ENCODE measurements around the gene FOXL1.

The FOXL1 gene

GRCh38 chr16:86568677-86569623 lies 9.4 kb upstream of the FOXL1 start:
- no peak for DNase-seq

GRCh38 chr16:86569701-86570447 lies 8.5 kb upstream of the FOXL1 start:
- no peak for DNase-seq

- no peak for DNase-seq
These were observed 7.5 kb upstream of the FOXL1 start for GRCh38 chr16:86570558-86571529.

GRCh38 chr16:86571530-86571915 lies 6.8 kb upstream of the FOXL1 start:
- DNase-seq: no peak

GRCh38 chr16:86572041-86572521 lies 6.3 kb upstream of the FOXL1 start:
- no peak for DNase-seq

- no peak for DNase-seq
These were observed 5.7 kb upstream of the FOXL1 start for GRCh38 chr16:86572606-86573005.

DNA sequence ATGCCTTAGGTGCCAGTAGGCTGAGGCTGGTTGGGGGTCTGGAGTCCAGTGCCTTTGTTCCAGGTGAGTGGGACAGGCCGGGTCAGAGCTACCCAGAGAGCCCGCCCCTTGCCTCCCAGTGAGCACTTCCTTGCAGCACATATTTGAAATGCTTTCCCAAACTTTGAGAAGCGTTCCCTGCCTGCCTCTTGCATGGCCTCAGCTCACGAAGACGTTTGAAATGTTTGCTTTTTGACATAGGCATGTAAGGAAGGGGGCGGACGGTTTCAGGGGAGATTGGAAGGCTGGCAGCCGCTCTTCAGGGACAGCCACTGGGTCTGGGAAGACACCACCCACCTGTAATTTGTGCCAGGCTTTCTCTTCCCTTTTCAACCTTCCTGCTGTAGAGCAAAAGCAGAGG lies 5.1 kb upstream of the FOXL1 start:
- no peak for DNase-seq

- DNase-seq: no peak
These were observed 4.5 kb upstream of the FOXL1 start for GRCh38 chr16:86573646-86574508.

GRCh38 chr16:86574646-86575045 lies 3.7 kb upstream of the FOXL1 start:
- DNase-seq: no peak

- DNase-seq: no peak
These were observed 3.2 kb upstream of the FOXL1 start for GRCh38 chr16:86575095-86575685.

DNA sequence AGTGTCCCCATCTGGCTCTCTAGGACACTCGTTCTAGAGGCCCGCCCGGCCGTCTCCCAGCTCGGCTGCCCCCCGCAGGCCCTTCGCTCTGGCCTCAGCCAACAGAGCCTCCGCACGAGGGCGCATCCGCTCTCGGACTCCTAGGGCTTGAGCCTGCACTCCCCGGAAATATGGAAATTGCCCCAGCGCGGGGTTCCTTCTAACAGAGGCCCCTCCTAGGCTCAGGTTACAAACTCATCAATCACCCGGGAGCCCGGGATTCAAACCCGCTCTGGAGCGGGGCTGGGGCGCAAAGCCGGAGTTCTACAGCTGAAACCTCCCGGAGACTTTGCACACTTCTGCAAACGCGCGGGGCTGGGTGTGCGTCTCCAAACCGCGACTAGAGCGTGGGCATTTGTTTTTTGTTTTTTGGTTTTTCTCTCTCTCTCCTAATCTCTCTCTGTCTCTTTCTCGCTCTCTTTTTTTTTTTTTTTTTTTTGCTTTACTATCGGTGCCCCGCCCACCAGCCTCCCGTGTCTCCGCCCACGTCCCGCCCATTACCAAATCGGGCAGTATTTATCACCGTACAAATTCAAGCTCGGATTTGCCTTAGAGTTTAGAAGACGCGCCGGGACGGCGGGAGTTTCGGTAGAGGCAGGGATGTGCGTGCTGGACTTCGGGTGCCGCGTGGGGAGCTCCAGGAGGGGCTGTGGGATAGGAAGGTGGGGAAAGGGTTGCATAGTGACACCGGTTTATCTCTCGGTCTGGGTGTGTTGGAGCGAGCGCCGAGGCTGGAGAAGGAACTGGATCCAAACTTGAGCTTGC lies 2.4 kb upstream of the FOXL1 start:
- peak; percentile 16 to 45 for DNase-seq

- no peak for DNase-seq
These were observed 1.6 kb upstream of the FOXL1 start for GRCh38 chr16:86576591-86577313.

DNA sequence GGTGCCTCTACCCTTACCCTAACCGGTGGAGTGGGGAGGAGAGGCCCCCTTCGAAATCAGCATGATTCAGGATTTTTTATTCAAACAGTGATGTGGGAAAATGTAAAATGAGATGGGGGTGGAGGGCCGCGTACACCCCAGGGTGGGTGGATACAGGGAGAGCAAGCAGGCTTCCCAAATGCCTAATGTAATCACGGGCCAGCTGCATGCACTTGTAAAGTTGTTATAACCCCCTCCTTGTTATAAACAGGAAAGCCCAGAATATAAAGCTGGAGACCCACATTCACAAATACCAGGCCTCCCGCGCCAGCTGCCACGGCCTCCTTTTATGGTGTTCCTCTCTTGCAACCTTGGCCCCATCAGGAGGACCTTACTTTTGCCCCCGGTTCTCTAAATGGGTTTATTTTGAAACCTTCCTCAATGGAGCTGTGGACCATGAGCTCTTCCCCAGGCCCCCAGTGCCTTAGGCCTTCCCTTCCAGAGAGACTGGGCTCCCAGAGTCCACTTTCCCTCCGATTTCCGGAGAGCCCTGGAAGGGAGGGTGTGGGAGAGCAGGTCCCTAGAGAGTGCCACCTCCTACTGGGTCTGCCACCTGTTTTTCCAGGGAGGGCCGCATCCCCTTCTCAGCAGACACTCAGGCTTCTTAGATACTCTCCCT lies 906 bp upstream of the FOXL1 start:
- DNase-seq: no peak

DNA sequence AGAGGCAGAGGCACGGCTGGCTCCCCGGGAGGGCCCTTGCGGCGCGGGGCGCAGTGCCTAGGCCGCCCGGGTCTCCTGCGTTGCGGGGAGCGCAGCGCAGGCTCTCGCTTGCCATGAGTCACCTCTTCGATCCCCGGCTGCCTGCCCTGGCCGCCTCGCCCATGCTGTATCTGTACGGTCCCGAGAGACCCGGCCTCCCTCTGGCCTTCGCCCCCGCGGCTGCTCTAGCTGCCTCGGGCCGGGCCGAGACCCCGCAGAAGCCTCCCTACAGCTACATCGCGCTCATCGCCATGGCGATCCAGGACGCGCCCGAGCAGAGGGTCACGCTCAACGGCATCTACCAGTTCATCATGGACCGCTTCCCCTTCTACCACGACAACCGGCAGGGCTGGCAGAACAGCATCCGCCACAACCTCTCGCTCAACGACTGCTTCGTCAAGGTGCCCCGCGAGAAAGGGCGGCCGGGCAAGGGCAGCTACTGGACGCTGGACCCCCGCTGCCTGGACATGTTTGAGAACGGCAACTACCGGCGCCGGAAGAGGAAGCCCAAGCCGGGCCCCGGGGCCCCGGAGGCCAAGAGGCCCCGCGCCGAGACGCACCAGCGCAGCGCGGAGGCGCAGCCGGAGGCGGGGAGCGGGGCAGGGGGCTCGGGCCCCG lies 390 bp downstream of the FOXL1 start:
- no peak for DNase-seq

GRCh38 chr16:86579268-86580062 lies 1.1 kb downstream of the FOXL1 start:
- DNase-seq: no peak

DNA sequence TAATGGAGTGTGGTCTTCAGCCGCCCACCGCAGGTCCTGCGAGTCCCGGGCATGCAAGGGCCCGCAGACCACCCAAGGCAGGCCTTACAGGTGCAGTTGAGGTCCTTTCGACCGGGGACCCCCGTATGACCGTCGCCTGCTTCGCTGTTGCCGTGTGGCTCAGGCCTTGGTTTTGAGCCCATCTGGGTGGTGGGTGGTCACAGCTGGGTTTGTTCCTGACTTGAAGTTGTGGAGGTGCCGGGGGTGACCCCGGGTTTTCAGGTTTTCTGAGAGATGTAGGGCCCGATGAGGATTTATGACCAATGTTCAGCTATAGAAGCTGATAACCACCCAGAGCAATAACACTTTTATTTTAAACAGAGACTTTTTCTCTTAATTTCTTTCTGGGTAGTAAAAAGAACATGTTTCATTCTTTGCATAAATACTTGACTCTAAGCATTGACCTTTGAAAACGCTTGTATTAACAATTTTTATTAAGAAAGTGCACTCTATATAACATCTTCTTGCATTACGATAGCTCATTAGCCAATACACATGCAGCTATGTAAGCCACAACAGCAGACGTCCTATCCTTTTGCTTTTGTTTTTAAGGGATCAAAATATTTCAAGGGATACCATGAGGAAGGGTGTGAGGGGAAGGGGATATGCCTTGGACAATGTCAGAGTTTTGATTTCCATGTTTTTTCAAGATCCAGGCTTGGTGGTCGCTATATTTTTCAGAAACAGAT lies 1.9 kb downstream of the FOXL1 start:
- no peak for DNase-seq

- no peak for DNase-seq
These were observed 2.4 kb downstream of the FOXL1 start for GRCh38 chr16:86580791-86581170.

All from inflammatory macrophage (primary cell).